Measurements from ENCODE around the gene KRTAP10-1. TPM values are rescaled to one million over a fixed set of nuclear protein-coding genes. Genes with fewer than 3 reads are reported as not detected.

Gene KRTAP10-1
- total and polyA plus RNA-seq, 2 of the 8 experiments (the other 6 are each of a cell fraction or from before 2014, with no cell fraction given), result 0.08 TPM; not detected in 1

GRCh38 chr21:44505673-44506278 lies 34.2 kb downstream of the KRTAP10-1 start (continued):
- TF ChIP-seq ATF3 (IDR thresholded peaks at IDR 0.05; ENCODE audit: insufficient read depth, low read depth, low read length), result no peak
- TF ChIP-seq SP2 (IDR thresholded peaks at IDR 0.05; ENCODE audit: low read length), result no peak
- no peak for TF ChIP-seq CTCF (IDR thresholded peaks at IDR 0.05; ENCODE audit: control extremely low read depth in 1 of 3, insufficient read depth in 1 of 3, low read depth in 1 of 3, low read length in 3 of 3)
- TF ChIP-seq EGR1 (IDR thresholded peaks at IDR 0.05; ENCODE audit: borderline replicate concordance, low read depth, low read length), result no peak
- TF ChIP-seq GABPA (IDR thresholded peaks at IDR 0.05; ENCODE audit: borderline replicate concordance, insufficient read depth, low read length), result no peak
- TF ChIP-seq SIRT6 (IDR thresholded peaks at IDR 0.05; ENCODE audit: low read length), result no peak

Measured in H1 (cell line).